Neural cell (in vitro differentiated cells): ENCODE results near the gene SLC26A5. TPM values are rescaled to one million over a fixed set of nuclear protein-coding genes. Genes with fewer than 3 reads are reported as not detected.
"Not testable (repeated sequence)": the region's sequence is repeated elsewhere in the genome, so short reads cannot be mapped to it uniquely, and the experiment has no call there.

Experiments
- H2AFZ ChIP-seq: fragments of 200-600, 300-800 bp; sonication (generic), shearing (Covaris generic); 2 replicates; pipeline ENCODE4 v1.6.0; 2014; ENCODE audit warnings: low read depth, mild to moderate bottlenecking, antibody characterized with exemption, low read length, moderate library complexity
- H3F3A ChIP-seq: fragments of 200-600 bp; shearing (Covaris generic); 2 replicates; pipeline ENCODE4 v1.6.1; 2016; ENCODE audit warnings: mild to moderate bottlenecking, moderate library complexity, mixed read lengths, antibody characterized with exemption, low read length; ENCODE audit not compliant: insufficient read depth, poor library complexity, severe bottlenecking
- H3K27ac ChIP-seq: fragments of 200-600, 300-800 bp; sonication (generic), shearing (Covaris generic); 2 replicates; pipeline ENCODE4 v1.5.1; 2014; ENCODE audit warnings: mild to moderate bottlenecking, low read length, moderate library complexity
- H3K27me3 ChIP-seq: fragments of 300-800, 200-600 bp; sonication (generic), shearing (Covaris generic); 2 replicates; pipeline ENCODE4 v1.6.0; 2014; ENCODE audit warnings: mild to moderate bottlenecking, low read depth, low read length, moderate library complexity; ENCODE audit not compliant: insufficient read depth
- H3K36me3 ChIP-seq: fragments of 300-800, 200-600 bp; sonication (generic), shearing (Covaris generic); 2 replicates; pipeline ENCODE4 v1.5.1; 2014; ENCODE audit warnings: mild to moderate bottlenecking, antibody characterized with exemption, low read length, moderate library complexity; ENCODE audit not compliant: insufficient read depth
- H3K4me2 ChIP-seq: fragments of 300-800, 200-600 bp; sonication (generic), shearing (Covaris generic); 2 replicates; pipeline ENCODE4 v1.6.0; 2014; ENCODE audit warnings: mild to moderate bottlenecking, low read length
- H3K4me3 ChIP-seq: fragments of 300-800, 200-600 bp; sonication (generic), shearing (Covaris generic); 2 replicates; pipeline ENCODE4 v1.5.1; 2014; ENCODE audit warnings: mild to moderate bottlenecking, low read length, moderate library complexity
- H3K79me2 ChIP-seq: fragments of 200-600 bp; shearing (Covaris generic); replicated peaks from 2 replicates; pipeline ENCODE4 v1.6.0; 2014; ENCODE audit warnings: mild to moderate bottlenecking, low read length, moderate library complexity; ENCODE audit not compliant: insufficient read depth
- H3K9ac ChIP-seq: fragments of 300-800, 200-600 bp; sonication (generic), shearing (Covaris generic); 2 replicates; pipeline ENCODE4 v1.6.1; 2016; ENCODE audit warnings: mild to moderate bottlenecking, low read length, mixed read lengths
- H3K9me2 ChIP-seq: fragments of 200-600 bp; shearing (Covaris generic); 2 replicates; pipeline ENCODE4 v1.6.1; 2016; ENCODE audit warnings: mild to moderate bottlenecking, low read length, mixed read lengths; ENCODE audit not compliant: insufficient read depth
- H3K9me3 ChIP-seq: fragments of 200-600, 300-800 bp; sonication (generic), shearing (Covaris generic); 2 replicates; pipeline ENCODE4 v1.6.1; 2016; ENCODE audit warnings: mild to moderate bottlenecking, mixed run types, low read length, moderate library complexity, mixed read lengths
- H4K20me1 ChIP-seq: fragments of 200-600 bp; shearing (Covaris generic); 2 replicates; pipeline ENCODE4 v1.6.1; 2016; ENCODE audit warnings: mild to moderate bottlenecking, mixed run types; ENCODE audit not compliant: insufficient read depth
- EP300 ChIP-seq: fragments of 450-650 bp; conservative IDR thresholded peaks from 2 replicates; pipeline ENCODE4 v1.6.1; 2014; ENCODE audit warnings: antibody characterized with exemption, mild to moderate bottlenecking, moderate library complexity; ENCODE audit not compliant: poor library complexity, severe bottlenecking
- EZH2 ChIP-seq: fragments of 200-600, 300-800 bp; shearing (Covaris generic), sonication (generic); IDR thresholded peaks from 2 replicates; pipeline ENCODE4 v1.6.1; 2014; ENCODE audit warnings: antibody characterized with exemption, low read length, borderline replicate concordance, mild to moderate bottlenecking; ENCODE audit not compliant: insufficient read depth, poor library complexity, severe bottlenecking
- MXI1 ChIP-seq: fragments of 450-650 bp; conservative IDR thresholded peaks from 2 replicates; pipeline ENCODE4 v1.6.1; 2014; ENCODE audit warnings: antibody characterized with exemption, mild to moderate bottlenecking; ENCODE audit not compliant: poor library complexity, severe bottlenecking
- POLR2AphosphoS5 ChIP-seq: IDR thresholded peaks from 2 replicates; pipeline ENCODE4 v1.6.1; 2012
- RAD21 ChIP-seq: fragments of 450-650 bp; conservative IDR thresholded peaks from 2 replicates; pipeline ENCODE4 v1.6.1; 2014; ENCODE audit warnings: antibody characterized with exemption, mild to moderate bottlenecking, moderate library complexity
- SMC3 ChIP-seq: fragments of 450-650 bp; conservative IDR thresholded peaks from 2 replicates; pipeline ENCODE4 v1.6.1; 2014; ENCODE audit warnings: antibody characterized with exemption, mild to moderate bottlenecking, moderate library complexity; ENCODE audit not compliant: poor library complexity
- TAF1 ChIP-seq: IDR thresholded peaks from 2 replicates; pipeline ENCODE4 v1.6.1; 2012; ENCODE audit warnings: low read depth
- polyA plus RNA-seq: library from polyadenylated mRNA; depleted of rRNA; stranded (reverse); fragments of >200 nt; gene quantifications from 2 replicates; pipeline ENCODE4 v1.2.3, GENCODE V29; 2014
- TF ChIP-seq, protein P1 (sequence below): fragments of 450-650 bp; IDR thresholded peaks from 2 replicates; pipeline ENCODE4 v1.5.1; 2014; ENCODE audit warnings: antibody characterized with exemption, mild to moderate bottlenecking, moderate library complexity; ENCODE audit not compliant: poor library complexity, severe bottlenecking
- TF ChIP-seq, protein P2 (sequence below): IDR thresholded peaks from 2 replicates; pipeline ENCODE4 v1.6.1; 2012; ENCODE audit warnings: borderline replicate concordance

Gene SLC26A5
- polyA plus RNA-seq, 1 donor from 2014 or later = not detected

DNA sequence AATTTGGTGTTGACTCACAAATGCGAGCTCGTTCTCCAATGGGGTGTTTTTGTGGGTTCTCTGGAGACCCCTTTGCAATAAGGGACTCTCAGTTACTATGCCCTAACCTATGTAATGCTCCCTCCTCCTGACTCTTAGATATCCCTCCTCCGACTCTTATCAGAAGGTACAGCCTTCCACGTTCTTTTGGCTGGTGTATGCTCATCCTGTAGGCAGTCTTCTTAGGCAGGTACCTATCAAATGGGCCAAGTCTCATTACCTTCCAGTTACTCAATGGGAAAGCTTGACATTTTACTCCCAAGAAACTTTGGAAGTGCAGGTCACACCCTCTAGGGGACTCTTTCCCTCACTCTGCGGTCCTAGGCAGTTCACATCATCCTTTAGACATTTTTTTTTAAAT lies 32.6 kb downstream of the SLC26A5 start:
- Histone ChIP-seq H3F3A (no peaks in the 10 kb centered on the region), H3K27ac (no peak overlapping the region), H3K36me3 (no peaks in the 10 kb centered on the region), H3K9ac (no peak overlapping the region), H3K4me3 (no peak overlapping the region), H3K9me3 (no peaks in the 10 kb centered on the region), H2AFZ (no peak overlapping the region), H3K27me3 (no peaks in the 10 kb centered on the region), H3K79me2 (no peaks in the 10 kb centered on the region), H3K4me2 (no peak overlapping the region), H3K9me2 (no peaks in the 10 kb centered on the region), H4K20me1 (no peaks in the 10 kb centered on the region)
- TF ChIP-seq RAD21 = no peak
- no peak for TF ChIP-seq MXI1
- no peak for TF ChIP-seq TAF1

DNA sequence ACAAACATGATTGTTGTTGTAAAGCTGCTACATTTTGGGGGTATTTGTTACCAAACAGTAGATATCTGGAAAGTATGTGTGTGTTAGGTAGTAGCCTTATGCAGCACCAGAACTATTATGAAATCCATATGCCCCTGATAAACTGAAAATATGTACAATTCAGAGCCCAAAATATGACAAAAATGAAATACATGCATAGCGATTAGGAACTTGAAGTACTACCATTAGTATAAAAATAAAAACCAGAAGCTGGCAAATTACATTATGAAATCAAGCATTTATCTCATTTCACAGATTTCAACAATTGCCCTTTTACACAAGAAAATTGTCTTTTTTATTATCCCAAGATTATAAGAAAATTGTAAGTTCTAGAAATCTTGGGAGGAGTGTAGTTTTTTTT lies 33.9 kb downstream of the SLC26A5 start:
- Histone ChIP-seq H3K36me3 (no peaks in the 10 kb centered on the region), H3K9me3 (no peaks in the 10 kb centered on the region), H3K4me2 (no peak overlapping the region), H4K20me1 (no peaks in the 10 kb centered on the region), H3K27me3 (no peaks in the 10 kb centered on the region), H3K9ac (no peak overlapping the region), H3K4me3 (no peak overlapping the region), H3K27ac (no peak overlapping the region), H3K79me2 (no peaks in the 10 kb centered on the region), H3F3A (no peaks in the 10 kb centered on the region), H2AFZ (no peak overlapping the region), H3K9me2 (no peaks in the 10 kb centered on the region)
- TF ChIP-seq POLR2AphosphoS5 (no peak), EP300 (no peak), MXI1 (no peak), EZH2 (no peak), RAD21 (no peak), SMC3 (no peak), TAF1 (no peak)
- TF ChIP-seq, protein P1, sequence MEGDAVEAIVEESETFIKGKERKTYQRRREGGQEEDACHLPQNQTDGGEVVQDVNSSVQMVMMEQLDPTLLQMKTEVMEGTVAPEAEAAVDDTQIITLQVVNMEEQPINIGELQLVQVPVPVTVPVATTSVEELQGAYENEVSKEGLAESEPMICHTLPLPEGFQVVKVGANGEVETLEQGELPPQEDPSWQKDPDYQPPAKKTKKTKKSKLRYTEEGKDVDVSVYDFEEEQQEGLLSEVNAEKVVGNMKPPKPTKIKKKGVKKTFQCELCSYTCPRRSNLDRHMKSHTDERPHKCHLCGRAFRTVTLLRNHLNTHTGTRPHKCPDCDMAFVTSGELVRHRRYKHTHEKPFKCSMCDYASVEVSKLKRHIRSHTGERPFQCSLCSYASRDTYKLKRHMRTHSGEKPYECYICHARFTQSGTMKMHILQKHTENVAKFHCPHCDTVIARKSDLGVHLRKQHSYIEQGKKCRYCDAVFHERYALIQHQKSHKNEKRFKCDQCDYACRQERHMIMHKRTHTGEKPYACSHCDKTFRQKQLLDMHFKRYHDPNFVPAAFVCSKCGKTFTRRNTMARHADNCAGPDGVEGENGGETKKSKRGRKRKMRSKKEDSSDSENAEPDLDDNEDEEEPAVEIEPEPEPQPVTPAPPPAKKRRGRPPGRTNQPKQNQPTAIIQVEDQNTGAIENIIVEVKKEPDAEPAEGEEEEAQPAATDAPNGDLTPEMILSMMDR = no peak
- TF ChIP-seq, protein P2, sequence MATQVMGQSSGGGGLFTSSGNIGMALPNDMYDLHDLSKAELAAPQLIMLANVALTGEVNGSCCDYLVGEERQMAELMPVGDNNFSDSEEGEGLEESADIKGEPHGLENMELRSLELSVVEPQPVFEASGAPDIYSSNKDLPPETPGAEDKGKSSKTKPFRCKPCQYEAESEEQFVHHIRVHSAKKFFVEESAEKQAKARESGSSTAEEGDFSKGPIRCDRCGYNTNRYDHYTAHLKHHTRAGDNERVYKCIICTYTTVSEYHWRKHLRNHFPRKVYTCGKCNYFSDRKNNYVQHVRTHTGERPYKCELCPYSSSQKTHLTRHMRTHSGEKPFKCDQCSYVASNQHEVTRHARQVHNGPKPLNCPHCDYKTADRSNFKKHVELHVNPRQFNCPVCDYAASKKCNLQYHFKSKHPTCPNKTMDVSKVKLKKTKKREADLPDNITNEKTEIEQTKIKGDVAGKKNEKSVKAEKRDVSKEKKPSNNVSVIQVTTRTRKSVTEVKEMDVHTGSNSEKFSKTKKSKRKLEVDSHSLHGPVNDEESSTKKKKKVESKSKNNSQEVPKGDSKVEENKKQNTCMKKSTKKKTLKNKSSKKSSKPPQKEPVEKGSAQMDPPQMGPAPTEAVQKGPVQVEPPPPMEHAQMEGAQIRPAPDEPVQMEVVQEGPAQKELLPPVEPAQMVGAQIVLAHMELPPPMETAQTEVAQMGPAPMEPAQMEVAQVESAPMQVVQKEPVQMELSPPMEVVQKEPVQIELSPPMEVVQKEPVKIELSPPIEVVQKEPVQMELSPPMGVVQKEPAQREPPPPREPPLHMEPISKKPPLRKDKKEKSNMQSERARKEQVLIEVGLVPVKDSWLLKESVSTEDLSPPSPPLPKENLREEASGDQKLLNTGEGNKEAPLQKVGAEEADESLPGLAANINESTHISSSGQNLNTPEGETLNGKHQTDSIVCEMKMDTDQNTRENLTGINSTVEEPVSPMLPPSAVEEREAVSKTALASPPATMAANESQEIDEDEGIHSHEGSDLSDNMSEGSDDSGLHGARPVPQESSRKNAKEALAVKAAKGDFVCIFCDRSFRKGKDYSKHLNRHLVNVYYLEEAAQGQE = no peak

DNA sequence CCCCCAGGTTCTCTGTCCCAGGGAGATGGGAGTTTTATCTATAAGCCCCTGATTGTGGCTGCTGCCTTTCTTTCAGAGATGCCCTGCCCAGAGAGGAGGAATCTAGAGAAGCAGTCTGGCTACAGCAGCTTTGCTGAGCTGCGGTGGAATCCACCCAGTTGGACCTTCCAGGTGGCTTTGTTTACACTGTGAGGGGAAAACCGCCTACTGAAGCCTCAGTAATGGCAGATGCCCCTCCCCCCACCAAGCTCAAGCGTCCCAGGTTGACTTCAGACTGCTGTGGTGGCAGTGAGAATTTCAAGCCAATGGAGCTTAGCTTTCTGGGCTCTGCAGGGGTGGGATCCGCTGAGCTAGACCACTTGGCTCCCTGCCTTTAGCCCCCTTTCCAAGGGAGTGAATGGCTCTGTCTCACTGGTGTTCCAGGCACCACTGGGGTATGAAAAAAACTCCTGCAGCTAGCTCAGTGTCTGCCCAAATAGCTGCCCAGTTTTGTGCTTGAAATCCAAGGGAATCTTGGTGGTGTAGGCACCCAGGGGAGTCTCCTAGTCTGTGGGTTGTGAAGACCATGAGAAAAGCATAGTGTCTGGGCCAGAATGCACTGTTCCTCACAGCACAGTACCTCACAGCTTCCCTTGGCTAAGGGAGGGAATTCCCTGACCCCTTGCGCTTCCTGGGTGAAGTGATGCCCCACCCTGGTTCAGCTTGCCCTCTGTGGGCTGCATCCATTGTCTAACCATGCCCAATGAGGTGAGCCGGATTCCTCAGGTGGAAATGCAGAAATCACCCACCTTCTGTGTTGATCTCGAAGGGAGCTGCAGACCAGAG lies 40.0 kb downstream of the SLC26A5 start:
- H3K27ac ChIP-seq, H4K20me1 ChIP-seq, H2AFZ ChIP-seq, H3K79me2 ChIP-seq, H3F3A ChIP-seq, H3K4me2 ChIP-seq, H3K9me3 ChIP-seq, H3K9me2 ChIP-seq, H3K4me3 ChIP-seq, H3K27me3 ChIP-seq, H3K9ac ChIP-seq, H3K36me3 ChIP-seq: not testable (repeated sequence)

DNA sequence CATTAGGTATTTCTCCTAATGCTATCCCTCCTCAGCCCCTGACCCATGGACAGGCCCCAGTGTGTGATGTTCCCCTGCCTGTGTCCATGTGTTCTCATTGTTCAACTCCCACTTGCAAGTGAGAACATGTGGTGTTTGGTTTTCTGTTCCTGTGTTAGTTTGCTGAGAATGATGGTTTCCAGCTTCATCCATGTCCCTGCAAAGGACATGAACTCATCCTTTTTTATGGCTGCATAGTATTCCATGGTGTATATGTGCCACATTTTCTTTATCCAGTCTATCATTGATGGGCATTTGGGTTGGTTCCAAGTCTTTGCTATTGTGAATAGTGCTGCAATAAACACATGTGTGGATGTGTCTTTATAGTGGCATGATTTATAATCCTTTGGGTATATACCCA lies 46.3 kb downstream of the SLC26A5 start:
- H3K79me2 ChIP-seq = not testable (repeated sequence)

More for the DNA sequence above, 46.3 kb downstream of the SLC26A5 start:
- not testable (repeated sequence) for H3K9me2 ChIP-seq, H3K9me3 ChIP-seq, H3K4me2 ChIP-seq, H3K4me3 ChIP-seq, H3K27me3 ChIP-seq, H2AFZ ChIP-seq, H3K27ac ChIP-seq, H3K9ac ChIP-seq, H3F3A ChIP-seq, H3K36me3 ChIP-seq, H4K20me1 ChIP-seq
